NCI-H345 treated with DMSO at 0.1 percent for 48 hours (cell line): ENCODE measurements around the gene RCCD1.

Source experiments
- DNase-seq: peaks from one replicate; lab custom pipeline; 2025; ENCODE audit not compliant: unreplicated experiment; lab: John Stamatoyannopoulos, UW

RCCD1 gene

GRCh38 chr15:90960298-90961091 lies 5.8 kb downstream of the RCCD1 start:
- no peak for DNase-seq

GRCh38 chr15:90962021-90962420 lies 7.3 kb downstream of the RCCD1 start:
- DNase-seq = no peak

- no peak for DNase-seq
These were observed 11.6 kb downstream of the RCCD1 start for GRCh38 chr15:90966262-90966661.

- no peak for DNase-seq
These were observed 12.5 kb downstream of the RCCD1 start for GRCh38 chr15:90967206-90967605.

GRCh38 chr15:90968434-90968833 lies 13.8 kb downstream of the RCCD1 start:
- no peak for DNase-seq

GRCh38 chr15:90970274-90970673 lies 15.6 kb downstream of the RCCD1 start:
- no peak for DNase-seq

GRCh38 chr15:90972133-90972532 lies 17.4 kb downstream of the RCCD1 start:
- DNase-seq = no peak

- no peak for DNase-seq
These were observed 19.5 kb downstream of the RCCD1 start for GRCh38 chr15:90974216-90974615.

- no peak for DNase-seq
These were observed 24.9 kb downstream of the RCCD1 start for GRCh38 chr15:90979582-90979981.

GRCh38 chr15:90981681-90982080 lies 27.0 kb downstream of the RCCD1 start:
- no peak for DNase-seq

- no peak for DNase-seq
These were observed 27.5 kb downstream of the RCCD1 start for GRCh38 chr15:90982135-90982534.

- DNase-seq = no peak
These were observed 32.3 kb downstream of the RCCD1 start for GRCh38 chr15:90986790-90987507.

GRCh38 chr15:90987561-90988141 lies 33.0 kb downstream of the RCCD1 start:
- DNase-seq = no peak

GRCh38 chr15:90988296-90988695 lies 33.6 kb downstream of the RCCD1 start:
- no peak for DNase-seq

- no peak for DNase-seq
These were observed 34.5 kb downstream of the RCCD1 start for GRCh38 chr15:90989040-90989768.

- no peak for DNase-seq
These were observed 35.8 kb downstream of the RCCD1 start for GRCh38 chr15:90990446-90990845.

- no peak for DNase-seq
These were observed 37.1 kb downstream of the RCCD1 start for GRCh38 chr15:90991587-90992285.

GRCh38 chr15:90994059-90994416 lies 39.4 kb downstream of the RCCD1 start:
- DNase-seq = no peak

- peak; percentile 76 for DNase-seq
These were observed 40.0 kb downstream of the RCCD1 start, which contains the start of gene PRC1 for GRCh38 chr15:90994417-90995311. PRC1 (minus strand) TSS chr15:90994535; CDS start chr15:90994417, 118 bp downstream.

- no peak for DNase-seq
These were observed 44.1 kb downstream of the RCCD1 start for GRCh38 chr15:90998737-90999136.
